GM12872 (cell line): ENCODE data around the gene HSPA1A.

Source experiments
- TF ChIP-seq, protein P1 (sequence below): IDR thresholded peaks from 3 replicates; pipeline ENCODE4 v1.5.1; 2011; ENCODE audit warnings: low read depth, mild to moderate bottlenecking, low read length, moderate library complexity; ENCODE audit not compliant: insufficient read depth

The HSPA1A gene

DNA sequence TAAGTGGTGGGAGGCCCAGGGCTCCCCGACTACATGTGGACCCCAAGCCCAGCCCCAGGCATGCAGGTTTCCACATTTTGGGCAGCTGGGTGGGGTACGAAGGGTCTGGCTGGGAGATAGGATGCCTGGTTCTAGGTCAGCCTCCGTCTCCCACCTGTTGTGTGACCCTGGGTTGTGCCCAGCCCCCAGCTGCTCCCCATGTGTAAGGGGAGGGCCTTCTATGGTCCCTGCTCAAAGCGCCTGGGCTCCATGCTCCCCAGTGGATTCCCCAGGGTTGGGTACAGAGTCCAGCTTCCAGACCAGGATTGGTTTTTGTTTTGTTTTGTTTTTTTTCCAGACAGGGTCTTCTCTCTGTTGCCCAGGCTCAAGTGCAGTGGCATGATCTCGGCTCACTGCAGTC lies 37.1 kb upstream of the HSPA1A start:
- TF ChIP-seq, protein P1, sequence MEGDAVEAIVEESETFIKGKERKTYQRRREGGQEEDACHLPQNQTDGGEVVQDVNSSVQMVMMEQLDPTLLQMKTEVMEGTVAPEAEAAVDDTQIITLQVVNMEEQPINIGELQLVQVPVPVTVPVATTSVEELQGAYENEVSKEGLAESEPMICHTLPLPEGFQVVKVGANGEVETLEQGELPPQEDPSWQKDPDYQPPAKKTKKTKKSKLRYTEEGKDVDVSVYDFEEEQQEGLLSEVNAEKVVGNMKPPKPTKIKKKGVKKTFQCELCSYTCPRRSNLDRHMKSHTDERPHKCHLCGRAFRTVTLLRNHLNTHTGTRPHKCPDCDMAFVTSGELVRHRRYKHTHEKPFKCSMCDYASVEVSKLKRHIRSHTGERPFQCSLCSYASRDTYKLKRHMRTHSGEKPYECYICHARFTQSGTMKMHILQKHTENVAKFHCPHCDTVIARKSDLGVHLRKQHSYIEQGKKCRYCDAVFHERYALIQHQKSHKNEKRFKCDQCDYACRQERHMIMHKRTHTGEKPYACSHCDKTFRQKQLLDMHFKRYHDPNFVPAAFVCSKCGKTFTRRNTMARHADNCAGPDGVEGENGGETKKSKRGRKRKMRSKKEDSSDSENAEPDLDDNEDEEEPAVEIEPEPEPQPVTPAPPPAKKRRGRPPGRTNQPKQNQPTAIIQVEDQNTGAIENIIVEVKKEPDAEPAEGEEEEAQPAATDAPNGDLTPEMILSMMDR = no peak

DNA sequence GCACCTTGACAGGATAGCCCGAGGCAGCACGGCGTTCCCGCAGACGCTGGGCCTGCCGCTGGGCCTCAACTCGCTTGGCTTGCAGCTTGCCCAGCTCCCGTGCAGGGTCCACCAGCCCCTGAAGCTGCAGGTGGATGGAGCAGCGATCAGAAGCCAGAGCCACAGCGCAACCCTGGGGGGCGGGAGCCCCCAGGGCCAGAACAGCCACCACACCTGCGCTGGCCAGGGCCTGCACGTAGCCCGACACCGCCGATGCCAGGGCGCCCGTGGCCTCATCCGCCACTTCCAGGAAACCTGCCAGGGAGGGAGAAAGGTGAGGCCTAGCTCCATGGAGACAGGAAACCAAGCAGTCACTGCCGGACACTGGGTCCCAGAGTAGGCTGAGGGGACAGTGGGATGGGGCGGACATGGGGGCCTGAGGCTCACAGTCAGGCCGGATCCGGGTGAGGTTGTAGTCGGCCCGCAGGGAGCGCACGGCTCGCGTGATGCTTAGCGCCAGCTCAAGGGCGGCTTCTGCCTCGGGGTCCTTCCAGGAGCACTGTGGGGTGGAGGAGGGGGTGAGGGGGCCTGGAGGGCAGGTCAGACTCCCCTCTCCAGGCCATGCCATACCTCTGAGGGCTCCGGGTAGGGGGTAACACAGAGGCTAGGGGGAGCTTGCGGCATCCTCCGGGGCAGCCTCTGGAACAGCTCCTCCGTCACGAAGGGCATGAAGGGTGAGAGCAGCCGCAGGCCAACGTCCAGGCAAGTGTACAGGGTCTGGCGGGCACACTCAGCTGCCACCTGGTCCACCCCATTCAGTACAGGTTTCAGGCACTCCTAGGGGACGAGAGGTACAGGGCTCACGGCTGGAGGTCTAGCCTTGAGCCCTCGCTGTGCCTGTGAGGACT lies 36.1 kb upstream of the HSPA1A start:
- TF ChIP-seq, protein P1 = no peak

DNA sequence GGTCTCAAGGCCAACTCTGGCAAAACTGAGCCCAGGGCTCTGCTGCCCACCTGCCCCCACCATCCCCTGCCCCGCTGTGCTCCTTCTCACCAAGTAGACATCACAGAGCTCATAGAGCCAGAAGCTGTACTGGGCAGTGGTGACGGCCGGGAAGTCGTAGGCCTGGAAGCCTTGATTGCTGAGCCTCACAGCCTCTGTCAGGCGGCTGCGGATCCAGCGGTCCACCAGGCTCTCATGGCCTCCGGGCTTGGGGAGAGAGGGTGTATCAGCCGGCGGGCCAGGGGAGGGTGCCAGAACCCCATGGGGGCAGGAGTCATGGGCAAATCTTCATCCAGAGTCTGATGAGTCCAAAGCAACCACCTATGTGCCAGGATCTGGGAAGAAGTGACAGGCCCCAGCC lies 35.4 kb upstream of the HSPA1A start:
- TF ChIP-seq, protein P1 = no peak

DNA sequence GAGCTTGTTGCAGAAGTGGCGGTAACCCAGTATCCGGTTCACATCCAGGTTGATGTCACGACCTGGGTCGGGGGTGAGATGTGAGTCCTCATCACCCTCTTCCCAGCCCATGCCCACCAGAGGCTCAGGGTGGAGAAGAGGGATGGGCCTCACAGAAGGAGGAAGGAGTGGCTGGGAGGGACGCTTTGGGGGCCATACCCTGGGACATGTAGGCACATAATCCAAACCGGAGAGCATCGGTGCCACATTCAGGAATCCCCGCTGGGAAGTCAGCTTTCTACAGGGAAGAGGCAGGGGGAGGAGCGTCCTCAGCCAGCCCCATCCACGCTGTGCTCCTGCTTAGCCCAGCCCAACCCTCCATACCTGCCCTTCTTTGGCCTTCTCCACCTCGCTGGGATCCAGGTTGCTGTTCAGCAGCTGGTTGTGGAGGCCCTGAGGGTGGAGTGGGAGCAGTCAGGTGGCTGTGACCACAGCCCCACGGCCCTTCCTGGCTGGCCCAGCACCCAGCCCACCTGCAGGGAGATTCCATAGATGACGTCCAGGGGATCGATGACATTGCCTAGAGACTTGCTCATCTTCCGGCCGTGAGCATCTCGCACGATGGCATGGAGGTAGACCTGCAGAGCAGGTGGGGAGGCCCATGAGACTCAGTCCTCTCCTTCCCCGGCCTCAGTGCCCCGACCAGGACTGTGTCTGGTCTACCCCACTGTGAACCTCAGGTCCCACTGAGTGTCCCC lies 34.7 kb upstream of the HSPA1A start:
- TF ChIP-seq, protein P1 = no peak

DNA sequence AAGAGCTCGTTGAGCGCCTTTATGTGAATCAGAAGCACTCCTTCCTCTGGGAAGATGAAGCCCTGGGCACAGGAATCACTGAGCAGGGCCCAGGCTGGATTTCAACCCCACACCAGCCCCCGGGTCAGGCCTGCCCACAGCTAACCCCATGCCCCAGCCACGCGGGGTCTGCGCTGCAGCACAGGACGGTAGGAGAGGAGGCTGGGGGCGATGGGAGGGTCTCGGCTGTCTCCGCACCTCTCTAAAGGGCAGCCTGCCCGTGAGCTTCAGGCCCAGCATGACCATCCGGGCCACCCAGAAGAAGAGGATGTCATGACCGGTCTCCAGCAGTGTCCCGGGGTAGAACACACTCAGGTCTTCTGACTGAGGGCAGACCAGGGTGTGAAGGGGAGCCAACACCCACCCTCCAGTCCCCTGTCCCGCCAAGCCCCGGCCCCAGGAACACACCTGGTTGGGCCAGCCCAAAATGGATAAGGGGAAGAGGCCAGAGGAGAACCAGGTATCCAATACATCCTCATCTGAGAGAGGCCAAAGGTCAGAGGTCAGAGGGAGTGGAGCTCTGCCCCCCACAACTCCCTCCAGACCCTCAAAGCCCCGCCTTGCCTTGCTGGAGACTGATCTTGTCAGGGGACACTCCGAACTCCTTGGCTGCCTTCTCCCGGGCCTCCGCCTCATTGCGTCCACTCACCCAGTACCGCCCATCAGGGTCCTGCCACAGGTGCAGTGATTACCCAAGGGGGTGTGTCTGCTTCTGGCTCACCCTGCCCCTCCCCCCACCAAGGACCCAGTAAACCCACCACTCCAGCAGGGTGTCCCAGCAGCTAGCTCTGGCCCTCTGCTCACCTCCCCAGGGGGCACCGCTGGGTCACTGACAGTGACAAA lies 33.9 kb upstream of the HSPA1A start:
- TF ChIP-seq, protein P1 = no peak

DNA sequence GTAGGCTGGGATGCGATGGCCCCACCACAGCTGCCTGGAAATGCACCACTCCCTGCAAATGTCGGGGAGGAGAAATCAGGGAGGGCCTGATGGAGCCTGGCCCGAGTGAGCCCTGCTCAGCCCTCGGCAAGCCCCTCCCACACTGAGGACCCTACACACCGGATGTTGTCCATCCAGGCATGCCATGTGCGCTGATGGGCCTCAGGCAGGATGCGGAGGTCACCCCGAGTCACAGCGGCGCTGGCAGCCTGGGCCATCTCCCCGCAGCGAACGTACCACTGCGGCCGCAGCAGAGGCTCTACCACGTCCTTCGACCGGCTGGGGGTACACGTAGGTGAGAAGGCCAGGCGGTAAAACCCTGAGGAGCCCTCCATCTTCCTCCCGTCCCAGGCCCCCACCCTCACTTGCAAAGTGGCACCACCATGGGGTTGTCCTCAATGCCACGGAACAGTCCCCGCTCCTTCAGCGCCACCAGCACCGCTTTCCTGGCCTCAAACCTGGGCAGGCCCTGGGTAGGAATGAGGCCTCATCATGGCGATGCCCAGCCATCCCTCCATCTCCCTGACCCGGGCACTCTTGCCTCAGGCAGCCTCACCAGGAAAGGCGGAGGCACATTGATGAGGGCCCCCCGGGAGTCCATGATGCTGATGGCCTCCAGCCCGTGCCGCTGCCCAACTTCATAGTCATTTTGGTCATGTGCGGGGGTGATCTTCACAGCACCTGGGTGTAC lies 33.1 kb upstream of the HSPA1A start:
- TF ChIP-seq, protein P1 = no peak
